Nephron progenitor cell (in vitro differentiated cells): ENCODE results near the gene ESYT1.

Source experiments
- DNase-seq: peaks from one replicate; pipeline ENCODE4 v3.0.0; 2021
- H3K27ac Mint-ChIP-seq: 2 replicates; pipeline ENCODE4 v1.8.0; 2021; ENCODE audit warnings: mild to moderate bottlenecking, moderate library complexity, mixed read lengths
- H3K27me3 Mint-ChIP-seq: 2 replicates; pipeline ENCODE4 v1.8.0; 2021; ENCODE audit warnings: mild to moderate bottlenecking, low read depth, mixed read lengths; ENCODE audit not compliant: poor library complexity
- H3K36me3 Mint-ChIP-seq: 2 replicates; pipeline ENCODE4 v1.8.0; 2021; ENCODE audit warnings: low read depth, mixed read lengths
- H3K4me1 Mint-ChIP-seq: 2 replicates; pipeline ENCODE4 v1.8.0; 2021; ENCODE audit warnings: mixed read lengths
- H3K4me3 Mint-ChIP-seq: 2 replicates; pipeline ENCODE4 v1.8.0; 2021; ENCODE audit warnings: mild to moderate bottlenecking, moderate library complexity, mixed read lengths
- H3K9me3 Mint-ChIP-seq: 2 replicates; pipeline ENCODE4 v1.8.0; 2021; ENCODE audit warnings: mild to moderate bottlenecking, moderate library complexity, mixed read lengths
- CTCF ChIP-seq: fragments of 200-600 bp; sonication (generic); IDR thresholded peaks from 2 replicates; pipeline ENCODE4 v1.5.0; 2021; ENCODE audit warnings: antibody characterized with exemption

The ESYT1 gene

DNA sequence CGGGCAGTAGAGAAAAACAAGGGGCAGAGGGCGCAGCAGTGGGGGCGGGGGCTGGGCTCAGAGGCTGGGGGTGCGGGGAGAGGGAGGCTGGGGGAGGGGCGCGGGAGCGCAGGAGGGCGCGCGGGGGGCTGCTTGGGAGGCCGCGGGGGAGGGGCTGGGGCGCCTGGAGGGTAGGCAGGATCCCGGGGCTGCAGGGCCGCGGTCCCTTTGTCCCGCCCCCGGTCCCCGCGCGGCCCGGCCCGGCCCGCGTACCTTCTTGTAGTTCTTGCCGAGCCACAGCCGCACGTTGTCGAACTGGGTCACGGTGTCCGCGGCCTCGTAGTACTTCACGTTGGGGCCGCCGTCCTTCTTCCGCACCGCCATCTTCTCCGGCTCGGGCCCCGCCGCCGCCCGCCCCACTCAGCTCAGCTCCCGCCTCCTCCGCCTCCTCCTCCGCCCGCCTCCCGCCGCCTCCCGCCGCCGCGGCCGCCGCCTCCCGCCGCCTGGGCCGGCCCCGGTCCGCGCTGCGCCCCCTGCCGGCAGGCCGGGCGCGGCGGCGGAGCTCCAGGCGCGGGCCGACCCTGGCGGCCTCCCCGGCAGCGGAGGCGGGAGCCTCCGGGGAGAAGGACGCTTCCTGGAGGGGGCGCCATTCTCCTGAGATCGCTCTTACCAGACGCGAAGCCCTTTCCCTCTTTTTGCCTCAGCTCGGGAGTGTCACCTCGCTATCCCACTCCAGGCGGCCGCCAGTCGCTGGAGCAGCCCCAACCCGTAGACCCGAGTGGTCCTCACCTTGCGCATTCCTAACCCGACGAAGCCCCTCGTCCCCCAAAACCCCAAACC lies 61.2 kb downstream of the ESYT1 start, which contains the start of gene SMARCC2:
Gene SMARCC2 (minus strand): TSS at position 385 of the 819 bp plus-strand sequence. CDS start 22 bp downstream, at position 363.
- Mint-ChIP-seq H3K27ac (peak within 1 kb of the TSS; percentile 99), H3K27me3 (peaks cover 4% of the 10 kb centered on the region), H3K9me3 (no peaks in the 10 kb centered on the region), H3K4me1 (peaks cover 31% of the 10 kb centered on the region), H3K4me3 (peak within 1 kb of the TSS; percentile 92), H3K36me3 (peaks cover 25% of the 10 kb centered on the region)
- peak; percentile 93 for DNase-seq
- peak; percentile 46 for TF ChIP-seq CTCF

DNA sequence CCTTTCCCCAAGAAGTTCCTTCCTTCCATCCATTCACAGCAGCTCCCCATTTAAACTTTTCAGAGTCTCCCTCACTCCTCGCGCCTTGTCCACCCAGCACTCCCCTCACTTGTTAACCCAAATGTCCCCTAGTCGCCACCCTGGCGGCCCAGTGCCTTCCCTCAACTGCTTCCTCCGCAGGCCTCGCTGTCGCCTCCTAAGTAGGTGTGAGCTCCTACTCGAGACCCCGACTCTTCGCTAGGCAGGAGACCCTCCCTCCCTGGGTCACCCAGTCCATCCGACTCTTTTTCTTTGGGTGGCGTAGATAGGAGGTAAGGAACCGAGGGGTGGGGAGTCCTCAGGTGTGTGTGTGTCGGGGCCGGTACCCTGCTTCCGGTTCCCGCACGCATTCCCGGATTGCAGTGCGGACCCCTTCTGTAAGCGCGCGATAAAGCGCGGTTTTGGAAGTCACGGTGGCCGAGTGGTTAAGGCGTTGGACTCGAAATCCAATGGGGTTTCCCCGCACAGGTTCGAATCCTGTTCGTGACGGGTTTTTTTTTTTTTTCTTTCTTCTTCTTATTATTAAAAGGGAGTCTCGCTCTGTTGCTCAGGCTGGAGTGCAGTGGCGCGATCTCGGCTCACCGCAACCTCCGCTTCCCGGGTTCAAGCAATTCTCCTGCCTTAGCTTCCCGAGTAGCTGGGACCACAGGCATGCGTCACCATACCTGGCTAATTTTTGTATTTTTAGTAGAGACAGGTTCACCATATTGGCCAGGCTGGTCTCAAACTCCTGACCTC lies 62.0 kb downstream of the ESYT1 start:
- H3K9me3 Mint-ChIP-seq: no peaks in the 10 kb centered on the region
- H3K27ac Mint-ChIP-seq: peak overlapping the region; percentile 99
- peaks cover 31% of the 10 kb centered on the region for H3K4me1 Mint-ChIP-seq
- H3K4me3 Mint-ChIP-seq: peak overlapping the region; percentile 92
- H3K27me3 Mint-ChIP-seq: peaks cover 4% of the 10 kb centered on the region
- H3K36me3 Mint-ChIP-seq: peaks cover 23% of the 10 kb centered on the region
- no peak for TF ChIP-seq CTCF
- peak; percentile 90 for DNase-seq

- Mint-ChIP-seq H3K9me3 (no peaks in the 10 kb centered on the region), H3K4me3 (peak overlapping the region; percentile 92), H3K27ac (no peak overlapping the region), H3K4me1 (peaks cover 31% of the 10 kb centered on the region), H3K36me3 (peaks cover 20% of the 10 kb centered on the region), H3K27me3 (peaks cover 4% of the 10 kb centered on the region)
- no peak for TF ChIP-seq CTCF
- no peak for DNase-seq
Observed at GRCh38 chr12:56190695-56191155, 62.7 kb downstream of the ESYT1 start.

DNA sequence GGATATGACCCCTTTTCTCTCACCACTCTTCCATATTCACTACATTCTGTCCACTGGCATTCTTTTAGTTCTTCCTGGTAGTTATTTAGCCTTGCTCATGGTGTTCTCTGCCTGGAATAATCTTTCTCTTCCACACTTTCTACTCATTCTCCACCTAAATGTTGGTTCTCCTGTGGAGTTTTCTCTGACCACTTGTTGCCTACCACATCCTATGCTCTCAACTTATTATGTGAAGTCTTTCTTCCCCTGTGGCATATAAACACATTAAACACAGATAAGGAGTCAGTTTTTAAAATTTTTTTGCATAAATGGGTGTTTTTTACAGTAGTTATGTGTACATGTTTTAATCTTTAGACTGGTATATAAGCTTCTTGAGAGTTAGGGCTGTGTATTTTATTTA lies 64.5 kb downstream of the ESYT1 start:
- H3K9me3 Mint-ChIP-seq: no peaks in the 10 kb centered on the region
- H3K27ac Mint-ChIP-seq: no peak overlapping the region
- no peak overlapping the region for H3K4me3 Mint-ChIP-seq
- TF ChIP-seq CTCF: no peak
- H3K27me3 Mint-ChIP-seq: peaks cover 4% of the 10 kb centered on the region
- H3K4me1 Mint-ChIP-seq: peaks cover 18% of the 10 kb centered on the region
- no peak for DNase-seq
- peaks cover 10% of the 10 kb centered on the region for H3K36me3 Mint-ChIP-seq

GRCh38 chr12:56193025-56193578 lies 65.0 kb downstream of the ESYT1 start:
- Mint-ChIP-seq H3K27me3 (peaks cover 4% of the 10 kb centered on the region), H3K9me3 (no peaks in the 10 kb centered on the region), H3K27ac (peak overlapping the region; percentile 31), H3K36me3 (peaks cover 10% of the 10 kb centered on the region), H3K4me3 (no peak overlapping the region), H3K4me1 (peaks cover 13% of the 10 kb centered on the region)
- peak; percentile 78 for TF ChIP-seq CTCF
- DNase-seq: peak; percentile 73
